Right lobe of liver (tissue), 4 donors: ENCODE data around the gene TAS2R41.

Experiments
- CTCF ChIP-seq, 4 donors: fragments of 200-600 bp in 3 of 4; fragments of 450-650 bp in 1 of 4; IDR thresholded peaks; one replicate each; pipeline versions ENCODE4 v1.5.1 to v1.8.0; 2016 to 2022; ENCODE audit warnings: antibody characterized with exemption in 4 of 4, mild to moderate bottlenecking in 2 of 4
- POLR2A ChIP-seq: fragments of 450-650 bp; IDR thresholded peaks from one replicate; pipeline ENCODE4 v1.6.1; 2017; ENCODE audit warnings: antibody characterized with exemption, mild to moderate bottlenecking
- donor health status: DM: no; HTN: no; CAD: no.
- donor health status: DM: no; HTN: no; CAD: no.
- donor health status: DM: no; HTN: yes; CAD: no.

DNA sequence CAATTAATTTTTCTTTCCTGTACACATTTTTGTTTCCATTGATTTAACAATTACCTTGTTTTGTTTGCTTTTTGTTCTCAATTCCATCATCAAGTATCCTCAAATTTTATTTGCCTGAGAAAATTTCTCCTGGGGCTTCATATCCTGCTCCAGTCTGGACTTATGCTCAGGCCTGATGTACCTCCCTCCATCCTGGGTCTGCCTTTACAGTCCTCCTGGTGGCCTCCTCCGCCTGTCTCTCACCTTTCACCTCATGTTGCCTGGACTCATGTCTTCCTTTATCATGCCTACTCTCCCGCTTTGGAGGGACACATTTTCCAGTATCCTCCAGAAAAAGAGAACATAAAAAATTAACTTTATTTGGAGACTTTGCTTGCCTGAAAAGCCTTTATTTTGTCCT, 46.6 kb upstream of the TAS2R41 start:
- TF ChIP-seq POLR2A (no peak), CTCF (IDR thresholded peaks at IDR 0.05) (no peak)
